A673 (cell line): ENCODE data around the gene HINFP. TPM values are rescaled to one million over a fixed set of nuclear protein-coding genes. Genes with fewer than 3 reads are reported as not detected.
A peak's percentile ranks its signal among the peaks of the same experiment; 100 is the strongest.

Experiments
- BruUV-seq: library from RNA; stranded (reverse); fragments of 400-500 nt; replicated peaks from 2 replicates; lab custom pipeline; 2021; lab: Mats Ljungman, UMichigan
- CTCF ChIA-PET: fragments of 300-600 bp; sonication (Branson Sonifier 250); formaldehyde crosslinking; loops from one replicate; lab custom pipeline; 2022; ENCODE audit warnings: antibody characterized with exemption; lab: Charles Lee
- POLR2A ChIA-PET: fragments of 300-600 bp; sonication (Branson Sonifier 250); formaldehyde crosslinking; loops from one replicate; lab custom pipeline; 2022; ENCODE audit warnings: antibody characterized with exemption; ENCODE audit not compliant: low non-redundant PET; lab: Charles Lee
- DNase-seq: peaks from one replicate; pipeline ENCODE4 v3.0.0-alpha.2; 2015; ENCODE audit warnings: low spot score
- H3K27ac ChIP-seq: fragments of 200-600 bp; sonication (generic); 2 replicates; pipeline ENCODE4 v1.5.1; 2016; ENCODE audit warnings: mixed run types, low read depth, mild to moderate bottlenecking, mixed read lengths, antibody characterized with exemption, low read length; ENCODE audit not compliant: poor library complexity, severe bottlenecking
- H3K27me3 ChIP-seq: fragments of 200-600 bp; sonication (generic); replicated peaks from 2 replicates; pipeline ENCODE4 v1.6.1; 2017; ENCODE audit warnings: mixed run types, low read depth, mild to moderate bottlenecking, mixed read lengths, antibody characterized with exemption, low read length; ENCODE audit not compliant: insufficient read depth, poor library complexity
- H3K36me3 ChIP-seq: fragments of 200-600 bp; sonication (generic); 2 replicates; pipeline ENCODE4 v1.6.1; 2016; ENCODE audit warnings: mixed run types, mild to moderate bottlenecking, mixed read lengths, antibody characterized with exemption, low read length; ENCODE audit not compliant: insufficient read depth, poor library complexity, severe bottlenecking
- H3K4me1 ChIP-seq: fragments of 200-600 bp; sonication (generic); 2 replicates; pipeline ENCODE4 v1.6.1; 2017; ENCODE audit warnings: mixed run types, mild to moderate bottlenecking, mixed read lengths, antibody characterized with exemption, low read length; ENCODE audit not compliant: insufficient read depth, poor library complexity, severe bottlenecking
- H3K4me3 ChIP-seq: fragments of 200-600 bp; sonication (generic); 2 replicates; pipeline ENCODE4 v1.5.1; 2016; ENCODE audit warnings: low read depth, mixed run types, mild to moderate bottlenecking, mixed read lengths, low read length; ENCODE audit not compliant: poor library complexity, severe bottlenecking
- H3K9me3 ChIP-seq: fragments of 200-600 bp; sonication (generic); 2 replicates; pipeline ENCODE4 v1.6.1; 2016; ENCODE audit warnings: mixed run types, low read depth, mild to moderate bottlenecking, mixed read lengths, antibody characterized with exemption, low read length; ENCODE audit not compliant: poor library complexity, severe bottlenecking
- CTCF ChIP-seq: fragments of 300-800, 200-600 bp; sonication (generic); conservative IDR thresholded peaks from 2 replicates; pipeline ENCODE4 v1.5.1; 2017; ENCODE audit warnings: low read depth, mild to moderate bottlenecking, antibody characterized with exemption, low read length, moderate library complexity, mixed read lengths
- EZH2 ChIP-seq: fragments of 200-600 bp; sonication (generic); IDR thresholded peaks from 2 replicates; pipeline ENCODE4 v1.6.1; 2017; ENCODE audit warnings: borderline replicate concordance, low read depth, mild to moderate bottlenecking, mixed read lengths, antibody characterized with exemption, low read length; ENCODE audit not compliant: poor library complexity, severe bottlenecking
- intact Hi-C: fragments of 100-400 bp; cut with micrococcal nuclease; formaldehyde crosslinking; loops from one replicate; pipeline ENCODE4 v1.10.0; 2022; ENCODE audit not compliant: unreplicated experiment
- total RNA-seq: library from RNA; stranded (reverse); gene quantifications from 2 replicates; pipeline ENCODE4 v1.2.3, GENCODE V29; 2021

HINFP gene
- total RNA-seq, 1 experiment from 2014 or later = 31.7 TPM

- Histone ChIP-seq H3K36me3 (peaks cover 35% of the 10 kb centered on the region), H3K9me3 (no peaks in the 10 kb centered on the region), H3K4me1 (peaks cover 18% of the 10 kb centered on the region), H3K4me3 (peak overlapping the region; percentile 87), H3K27me3 (no peaks in the 10 kb centered on the region), H3K27ac (no peak overlapping the region)
- no TSS peak for BruUV-seq
- ChIA-PET CTCF (no interaction called here), POLR2A (no interaction called here)
- TF ChIP-seq CTCF = no peak
- TF ChIP-seq EZH2 = no peak
- no peak for DNase-seq
- intact Hi-C loops = loop anchor here (5.0 kb wide), 4 partner anchors 32 to 223 kb away; partner anchors contain the start of genes BCL9L, RPS25, TRAPPC4 and VPS11
These were observed 21.7 kb upstream of the HINFP start for GRCh38 chr11:119099711-119100110.

- ChIA-PET POLR2A (no interaction called here), CTCF (no interaction called here)
- BruUV-seq = no TSS peak
- H3K4me3 ChIP-seq = peak overlapping the region; percentile 87
- TF ChIP-seq CTCF (peak; percentile 78), EZH2 (no peak)
- H3K4me1 ChIP-seq = peaks cover 18% of the 10 kb centered on the region
- no peaks in the 10 kb centered on the region for H3K27me3 ChIP-seq
- H3K27ac ChIP-seq = peak overlapping the region; percentile 92
- H3K36me3 ChIP-seq = peaks cover 35% of the 10 kb centered on the region
- intact Hi-C loops = loop anchor here (5.0 kb wide), 4 partner anchors 33 to 222 kb away; partner anchors contain the start of genes BCL9L, RPS25, TRAPPC4 and VPS11
- DNase-seq = peak; percentile 87
- no peaks in the 10 kb centered on the region for H3K9me3 ChIP-seq
These were observed 21.0 kb upstream of the HINFP start for GRCh38 chr11:119100246-119100970.

GRCh38 chr11:119100994-119101758, 20.2 kb upstream of the HINFP start:
- H3K27ac ChIP-seq = peak overlapping the region; percentile 92
- TSS peak; percentile 38 for BruUV-seq
- ChIA-PET POLR2A (interaction anchor here (0.6 kb wide), 1 partner anchor 20 kb away, joined by 4 read pairs; the partner anchor contains the start of gene HINFP), CTCF (interaction anchor here (0.5 to 1.4 kb wide), 4 partner anchors 17 to 480 kb away, joined by 4 to 8 read pairs (median 6); partner anchors contain the start of gene HMBS)
- no peak for DNase-seq
- no peaks in the 10 kb centered on the region for H3K9me3 ChIP-seq
- H3K4me1 ChIP-seq = peaks cover 15% of the 10 kb centered on the region
- TF ChIP-seq EZH2 = no peak
- TF ChIP-seq CTCF = no peak
- H3K27me3 ChIP-seq = no peaks in the 10 kb centered on the region
- intact Hi-C loops = loop anchor here (5.0 kb wide), 4 partner anchors 34 to 221 kb away; partner anchors contain the start of genes BCL9L, RPS25, TRAPPC4 and VPS11
- H3K36me3 ChIP-seq = peaks cover 34% of the 10 kb centered on the region
- peak overlapping the region; percentile 87 for H3K4me3 ChIP-seq
